MG63 (cell line): ENCODE results near the gene ZNF621. TPM values are rescaled to one million over a fixed set of nuclear protein-coding genes. Genes with fewer than 3 reads are reported as not detected.

Experiments
- DNase-seq: peaks from one replicate; pipeline ENCODE4 v3.0.0-alpha.2; 2020
- H3K27me3 ChIP-seq: fragments of 250-450 bp; sonication (Bioruptor Pico); 2 replicates; pipeline ENCODE4 v1.5.1; 2020; ENCODE audit warnings: mild to moderate bottlenecking, moderate library complexity
- H3K36me3 ChIP-seq: fragments of 250-450 bp; sonication (Bioruptor Pico); 2 replicates; pipeline ENCODE4 v1.5.1; 2020; ENCODE audit warnings: mild to moderate bottlenecking, moderate library complexity
- H3K4me3 ChIP-seq: fragments of 250-450 bp; sonication (Bioruptor Pico); 2 replicates; pipeline ENCODE4 v1.5.1; 2020; ENCODE audit warnings: mild to moderate bottlenecking, moderate library complexity
- H3K9me3 ChIP-seq: fragments of 250-450 bp; sonication (Bioruptor Pico); 2 replicates; pipeline ENCODE4 v1.5.1; 2020; ENCODE audit warnings: mild to moderate bottlenecking, moderate library complexity
- total RNA-seq: library from RNA; depleted of rRNA; stranded (reverse); fragments of >200 nt; shearing (Covaris generic); gene quantifications from 2 replicates; pipeline ENCODE4 v1.2.3, GENCODE V29; 2014; ENCODE audit warnings: low replicate concordance; rRNA removed

Gene ZNF621
- total RNA-seq: 3.6 and 10.2 TPM in 2 replicates

DNA sequence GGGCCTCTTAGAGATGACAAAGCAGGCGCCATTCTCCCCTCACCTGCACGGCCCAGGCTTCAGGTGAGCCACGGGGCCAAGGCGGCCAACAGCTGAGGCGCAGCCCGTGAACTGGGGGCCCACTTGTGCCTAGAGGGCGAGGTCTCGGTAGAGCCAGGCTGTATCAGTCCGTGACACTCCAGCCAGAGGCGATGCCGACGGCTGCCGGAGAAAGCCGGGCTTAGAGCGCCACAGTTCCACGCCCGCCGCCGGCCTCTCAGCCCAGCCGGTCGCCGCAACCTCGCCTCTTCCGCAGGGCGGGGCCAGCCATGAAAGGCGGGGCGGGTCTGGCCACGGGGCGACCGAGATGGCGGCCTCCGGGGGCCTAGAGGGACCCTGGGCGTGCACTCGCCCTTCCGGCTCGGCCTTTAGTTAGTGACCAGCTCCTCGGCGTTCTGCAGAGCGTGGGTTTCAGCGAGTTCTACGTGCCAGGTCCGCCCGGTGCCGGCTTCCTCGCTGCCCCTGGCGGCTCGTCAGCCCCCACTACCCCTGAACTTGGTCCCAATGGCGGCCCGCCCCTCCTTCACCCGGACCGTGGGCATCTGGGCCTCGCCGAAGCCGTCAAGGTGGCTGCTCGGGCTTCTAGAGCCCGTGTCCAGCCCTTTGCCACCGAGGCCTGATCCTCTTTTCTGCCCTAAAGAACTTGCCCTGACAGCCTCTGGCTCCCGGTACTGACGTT lies at the start of gene ZNF621:
ZNF621 (plus strand) TSS at position 393 of the 718 bp plus-strand sequence. CDS start 881 bp downstream, outside the sequence.
- H3K4me3 ChIP-seq: peak within 1 kb of the TSS; percentile 85

GRCh38 chr3:40476478-40477470 lies 48.0 kb upstream of the ZNF621 start, which contains the start of gene ZNF619:
ZNF619 (plus strand) TSS chr3:40477122; CDS start chr3:40477980, 858 bp downstream.
- no peaks in the 10 kb centered on the region for H3K27me3 ChIP-seq
- peak within 1 kb of the TSS; percentile 70 for H3K4me3 ChIP-seq
- no peaks in the 10 kb centered on the region for H3K9me3 ChIP-seq
- peak; percentile 54 for DNase-seq
- no peaks in the 10 kb centered on the region for H3K36me3 ChIP-seq

More for the DNA sequence above, at the start of gene ZNF621:
- DNase-seq: peak; percentile 86
- no peaks in the 10 kb centered on the region for H3K9me3 ChIP-seq
- H3K27me3 ChIP-seq: no peaks in the 10 kb centered on the region
- peaks cover 20% of the 10 kb centered on the region; the same call in 1 of the 2 replicates for H3K36me3 ChIP-seq

DNA sequence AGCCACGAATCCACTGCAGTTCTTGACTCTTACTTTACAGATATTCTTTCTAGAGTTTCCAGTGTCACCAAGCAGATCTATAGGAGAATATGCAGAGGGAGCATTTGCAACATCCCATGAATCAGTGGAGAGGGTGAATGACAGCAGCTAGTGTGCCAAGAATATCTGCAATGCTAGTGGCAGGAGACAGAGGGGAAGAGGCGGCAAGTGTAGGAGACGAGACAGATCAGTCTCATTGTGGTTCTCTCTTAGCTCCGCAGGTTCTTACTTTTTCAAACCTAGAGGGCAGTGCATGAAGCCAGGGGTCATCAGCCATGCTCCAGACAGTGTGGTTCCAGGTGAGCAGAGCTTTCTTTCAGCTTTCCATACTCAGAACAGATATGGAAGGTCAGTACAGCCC lies 47.1 kb upstream of the ZNF621 start:
- Histone ChIP-seq H3K27me3 (no peaks in the 10 kb centered on the region), H3K4me3 (peak overlapping the region; percentile 70), H3K36me3 (no peaks in the 10 kb centered on the region), H3K9me3 (no peaks in the 10 kb centered on the region)
- no peak for DNase-seq

- Histone ChIP-seq H3K4me3 (no peak overlapping the region), H3K36me3 (peaks cover 10% of the 10 kb centered on the region), H3K9me3 (peaks cover 4% of the 10 kb centered on the region; the same call in 1 of the 2 replicates), H3K27me3 (no peaks in the 10 kb centered on the region)
- DNase-seq: no peak
These were observed 37.6 kb upstream of the ZNF621 start for GRCh38 chr3:40487172-40487571.

DNA sequence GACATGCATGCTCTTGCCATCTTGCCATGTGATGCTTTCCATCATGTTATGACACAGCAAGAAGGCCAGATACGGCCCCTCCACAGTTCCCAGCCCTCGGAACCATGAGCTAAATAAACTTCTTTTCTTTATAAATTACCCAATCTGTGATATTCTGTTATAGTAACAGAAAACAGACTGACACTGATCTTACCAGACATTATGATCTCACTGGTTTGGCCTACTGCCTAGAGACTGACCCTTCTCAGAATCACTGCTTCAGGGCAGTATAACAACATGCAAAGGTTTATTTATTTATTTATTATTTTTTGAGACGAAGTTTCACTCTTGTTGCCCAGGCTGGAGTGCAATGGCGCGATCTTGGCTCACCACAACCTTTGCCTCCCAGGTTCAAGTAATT lies 33.8 kb upstream of the ZNF621 start:
- Histone ChIP-seq H3K4me3 (no peak overlapping the region), H3K36me3 (peaks cover 10% of the 10 kb centered on the region), H3K27me3 (no peaks in the 10 kb centered on the region), H3K9me3 (peaks cover 4% of the 10 kb centered on the region; the same call in 1 of the 2 replicates)
- no peak for DNase-seq

- Histone ChIP-seq H3K9me3 (no peaks in the 10 kb centered on the region), H3K27me3 (no peaks in the 10 kb centered on the region), H3K4me3 (no peak overlapping the region), H3K36me3 (no peaks in the 10 kb centered on the region)
- no peak for DNase-seq
These were observed 30.1 kb upstream of the ZNF621 start for GRCh38 chr3:40494698-40495097.

DNA sequence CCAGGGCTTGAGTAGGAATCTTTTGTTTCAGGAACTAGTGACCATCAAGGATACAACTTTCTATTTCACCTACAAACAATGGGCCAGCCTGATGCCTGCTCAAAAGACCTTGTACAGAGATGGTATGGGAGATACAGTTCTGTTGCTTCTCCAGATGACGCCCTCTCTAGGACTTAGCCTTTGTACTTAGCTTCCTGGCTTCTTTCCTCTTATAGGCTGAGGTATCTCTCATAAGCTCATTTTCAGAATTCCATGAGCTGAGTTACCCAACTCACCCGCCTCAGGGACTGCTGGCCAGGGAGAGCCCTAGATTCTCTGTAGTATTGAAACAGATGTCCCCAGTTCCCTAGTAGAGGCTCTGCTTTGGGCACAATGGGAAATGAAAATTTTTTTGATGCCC lies 27.5 kb upstream of the ZNF621 start:
- H3K27me3 ChIP-seq: no peaks in the 10 kb centered on the region
- H3K9me3 ChIP-seq: no peaks in the 10 kb centered on the region
- DNase-seq: no peak
- no peaks in the 10 kb centered on the region for H3K36me3 ChIP-seq
- no peak overlapping the region for H3K4me3 ChIP-seq

GRCh38 chr3:40499952-40500351 lies 24.8 kb upstream of the ZNF621 start:
- H3K27me3 ChIP-seq: no peaks in the 10 kb centered on the region
- H3K36me3 ChIP-seq: no peaks in the 10 kb centered on the region
- no peaks in the 10 kb centered on the region for H3K9me3 ChIP-seq
- no peak overlapping the region for H3K4me3 ChIP-seq
- DNase-seq: no peak

DNA sequence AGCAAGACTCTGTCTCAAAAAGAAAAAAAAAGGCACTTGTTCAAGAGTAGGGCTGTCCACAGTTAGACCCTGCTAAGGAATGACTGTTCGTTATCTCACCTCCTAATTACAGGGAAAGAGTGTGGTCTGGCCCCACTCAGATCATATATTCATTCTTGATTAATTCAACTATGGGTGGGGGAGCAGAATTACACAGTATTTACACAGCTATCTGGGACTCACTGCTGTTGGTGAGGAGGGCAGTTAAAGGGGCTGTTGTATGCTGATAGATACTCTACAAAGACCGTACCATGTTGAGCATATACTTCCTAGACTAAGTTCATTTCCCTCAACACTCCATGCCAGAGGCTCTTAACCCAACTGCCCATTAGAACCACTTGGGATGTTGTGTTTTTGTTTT lies 22.7 kb upstream of the ZNF621 start:
- Histone ChIP-seq H3K9me3 (no peaks in the 10 kb centered on the region), H3K4me3 (no peak overlapping the region), H3K27me3 (no peaks in the 10 kb centered on the region), H3K36me3 (no peaks in the 10 kb centered on the region)
- DNase-seq: no peak

GRCh38 chr3:40504636-40505430 lies 19.9 kb upstream of the ZNF621 start:
- no peaks in the 10 kb centered on the region for H3K36me3 ChIP-seq
- no peak overlapping the region for H3K4me3 ChIP-seq
- DNase-seq: peak; percentile 82
- H3K9me3 ChIP-seq: no peaks in the 10 kb centered on the region
- no peaks in the 10 kb centered on the region for H3K27me3 ChIP-seq

DNA sequence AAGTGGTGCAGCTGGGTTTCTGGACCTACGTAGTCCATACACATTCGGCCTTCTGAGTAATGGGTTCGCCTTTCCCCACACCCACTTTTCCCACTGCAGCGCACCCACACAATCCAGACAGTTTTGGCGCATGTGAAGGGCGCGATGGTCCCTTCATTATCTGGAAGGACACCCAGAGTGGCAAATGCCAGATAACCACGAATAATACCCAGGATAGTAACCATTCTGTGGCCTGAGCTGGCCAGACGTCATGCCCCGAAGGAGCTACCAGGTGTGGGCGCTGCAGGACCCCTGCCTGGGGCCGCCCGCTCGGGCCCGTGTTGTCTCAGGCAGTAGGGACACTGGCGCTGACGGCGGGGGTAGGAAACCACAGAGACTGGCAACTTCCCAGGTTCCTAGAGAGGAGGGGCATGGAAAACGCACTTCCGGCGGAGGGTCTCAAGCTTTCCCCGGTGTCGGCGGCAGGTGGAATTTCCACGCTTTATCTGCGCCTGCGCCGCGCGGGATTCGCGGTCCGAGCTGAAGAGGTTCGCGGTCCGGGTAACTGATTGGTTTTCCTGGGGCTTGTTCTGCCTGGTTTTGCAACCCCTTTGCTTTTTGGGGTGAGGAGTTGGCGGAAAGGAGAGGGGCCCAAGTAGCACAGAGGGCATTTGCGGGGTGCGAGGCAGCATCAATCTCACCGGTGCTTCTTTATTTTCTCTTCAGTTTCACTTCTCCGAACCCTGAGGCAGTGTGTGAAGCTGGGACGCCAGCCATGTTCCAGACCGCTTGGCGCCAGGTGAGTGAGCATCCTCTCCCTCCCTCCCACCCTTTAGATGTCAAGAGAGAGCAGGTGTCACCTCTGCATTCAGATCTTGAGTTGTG lies 18.9 kb upstream of the ZNF621 start, which contains the start of gene ZNF620:
ZNF620 (plus strand) TSS at position 441 of the 864 bp plus-strand sequence; CDS start at position 755, 314 bp downstream.
- Histone ChIP-seq H3K27me3 (no peaks in the 10 kb centered on the region), H3K36me3 (no peaks in the 10 kb centered on the region), H3K4me3 (no peak within 1 kb of the TSS), H3K9me3 (no peaks in the 10 kb centered on the region)
- DNase-seq: no peak

- H3K9me3 ChIP-seq: no peaks in the 10 kb centered on the region
- H3K4me3 ChIP-seq: no peak overlapping the region
- DNase-seq: no peak
- H3K36me3 ChIP-seq: no peaks in the 10 kb centered on the region
- H3K27me3 ChIP-seq: no peaks in the 10 kb centered on the region
These were observed 13.6 kb upstream of the ZNF621 start for GRCh38 chr3:40511031-40511718.

GRCh38 chr3:40516201-40516600 lies 8.6 kb upstream of the ZNF621 start:
- Histone ChIP-seq H3K36me3 (no peaks in the 10 kb centered on the region), H3K27me3 (no peaks in the 10 kb centered on the region), H3K9me3 (no peaks in the 10 kb centered on the region), H3K4me3 (no peak overlapping the region)
- no peak for DNase-seq

- Histone ChIP-seq H3K27me3 (no peaks in the 10 kb centered on the region), H3K36me3 (no peaks in the 10 kb centered on the region), H3K4me3 (no peak overlapping the region), H3K9me3 (no peaks in the 10 kb centered on the region)
- DNase-seq: no peak
These were observed 6.7 kb upstream of the ZNF621 start for GRCh38 chr3:40518067-40518466.

GRCh38 chr3:40518848-40519247 lies 5.9 kb upstream of the ZNF621 start:
- DNase-seq: no peak
- no peaks in the 10 kb centered on the region for H3K36me3 ChIP-seq

More at GRCh38 chr3:40518848-40519247, 5.9 kb upstream of the ZNF621 start:
- H3K4me3 ChIP-seq: no peak overlapping the region
- no peaks in the 10 kb centered on the region for H3K9me3 ChIP-seq
- no peaks in the 10 kb centered on the region for H3K27me3 ChIP-seq
